WTC11 (cell line): ENCODE measurements around the gene LAMA2. TPM values are rescaled to one million over a fixed set of nuclear protein-coding genes. Genes with fewer than 3 reads are reported as not detected.

Source experiments
- ATAC-seq: fragments of 200-7000 bp; cut with Tn5 transposase; 2 replicates; pipeline ENCODE4 v1.10.0; 2021; ENCODE audit warnings: mild to moderate bottlenecking, moderate library complexity
- CTCF ChIA-PET: fragments of 300-600 bp; sonication (Branson Sonifier 250); formaldehyde crosslinking; loops from one replicate; lab custom pipeline; 2021; ENCODE audit warnings: antibody characterized with exemption; lab: Charles Lee
- POLR2A ChIA-PET: fragments of 350-600 bp; sonication (Branson Sonifier 250); formaldehyde crosslinking; loops from one replicate; lab custom pipeline; 2021; ENCODE audit warnings: antibody characterized with exemption; lab: Charles Lee
- DNase-seq: peaks from one replicate; pipeline ENCODE4 v3.0.0; 2021; ENCODE audit warnings: low spot score
- H3K27ac Mint-ChIP-seq: 2 replicates; pipeline ENCODE4 v1.8.0; 2021; ENCODE audit warnings: mixed read lengths
- H3K27me3 Mint-ChIP-seq: 2 replicates; pipeline ENCODE4 v1.8.0; 2021; ENCODE audit warnings: low read depth, mild to moderate bottlenecking, moderate library complexity, mixed read lengths
- H3K36me3 Mint-ChIP-seq: 2 replicates; pipeline ENCODE4 v1.8.0; 2021; ENCODE audit warnings: mixed read lengths
- H3K4me1 Mint-ChIP-seq: 2 replicates; pipeline ENCODE4 v1.8.0; 2022; ENCODE audit warnings: mixed read lengths
- H3K4me3 Mint-ChIP-seq: 2 replicates; pipeline ENCODE4 v1.8.0; 2021; ENCODE audit warnings: mild to moderate bottlenecking, moderate library complexity, mixed read lengths
- H3K9me3 Mint-ChIP-seq: 2 replicates; pipeline ENCODE4 v1.8.0; 2021; ENCODE audit warnings: mixed read lengths
- ATF6 ChIP-seq: sonication (generic); formaldehyde crosslinking; IDR thresholded peaks from 2 replicates; pipeline ENCODE4 v1.8.1; 2023; ENCODE audit warnings: mild to moderate bottlenecking, missing genetic modification reagents
- CBFB ChIP-seq: sonication (generic); formaldehyde crosslinking; IDR thresholded peaks from 2 replicates; pipeline ENCODE4 v1.8.1; 2022; ENCODE audit warnings: mild to moderate bottlenecking, low read depth, missing genetic modification reagents
- EMX1 ChIP-seq: fragments of 250-450 bp; sonication (Bioruptor Pico); IDR thresholded peaks from 2 replicates; pipeline ENCODE4 v1.8.0; 2021; ENCODE audit warnings: mild to moderate bottlenecking
- ETV6 ChIP-seq: sonication (generic); formaldehyde crosslinking; IDR thresholded peaks from 2 replicates; pipeline ENCODE4 v1.8.1; 2022; ENCODE audit warnings: mild to moderate bottlenecking, missing genetic modification reagents
- FOXJ3 ChIP-seq: sonication (generic); formaldehyde crosslinking; IDR thresholded peaks from 2 replicates; pipeline ENCODE4 v1.9.0; 2021; ENCODE audit warnings: missing genetic modification reagents, mild to moderate bottlenecking, borderline replicate concordance
- HMGA2 ChIP-seq: fragments of 250-450 bp; sonication (Bioruptor Pico); IDR thresholded peaks from 2 replicates; pipeline ENCODE4 v1.4.0; 2021; ENCODE audit warnings: mild to moderate bottlenecking, moderate library complexity
- HMGXB4 ChIP-seq: sonication (generic); formaldehyde crosslinking; IDR thresholded peaks from 2 replicates; pipeline ENCODE4 v1.8.1; 2023; ENCODE audit warnings: mild to moderate bottlenecking, moderate library complexity, missing genetic modification reagents
- KAT7 ChIP-seq: sonication (generic); formaldehyde crosslinking; IDR thresholded peaks from 2 replicates; pipeline ENCODE4 v1.8.1; 2023; ENCODE audit warnings: missing genetic modification reagents, mild to moderate bottlenecking, borderline replicate concordance
- MLX ChIP-seq: sonication (generic); formaldehyde crosslinking; IDR thresholded peaks from 2 replicates; pipeline ENCODE4 v1.8.1; 2023; ENCODE audit warnings: mild to moderate bottlenecking, missing genetic modification reagents, moderate library complexity
- NFE2L1 ChIP-seq: sonication (generic); formaldehyde crosslinking; IDR thresholded peaks from 2 replicates; pipeline ENCODE4 v1.8.1; 2023; ENCODE audit warnings: missing genetic modification reagents
- NR1H2 ChIP-seq: sonication (generic); formaldehyde crosslinking; IDR thresholded peaks from 2 replicates; pipeline ENCODE4 v1.9.0; 2021; ENCODE audit warnings: mild to moderate bottlenecking, moderate library complexity, missing genetic modification reagents
- NR3C1 ChIP-seq: sonication (generic); formaldehyde crosslinking; conservative IDR thresholded peaks from 2 replicates; pipeline ENCODE4 v1.8.1; 2023; ENCODE audit warnings: low read depth, mild to moderate bottlenecking, missing genetic modification reagents
- PRRX2 ChIP-seq: fragments of 250-450 bp; sonication (Bioruptor Pico); IDR thresholded peaks from 2 replicates; pipeline ENCODE4 v1.8.0; 2021; ENCODE audit warnings: mild to moderate bottlenecking
- RORB ChIP-seq: fragments of 250-450 bp; sonication (Bioruptor Pico); IDR thresholded peaks from 2 replicates; pipeline ENCODE4 v1.9.0; 2021; ENCODE audit warnings: mild to moderate bottlenecking
- TCF7 ChIP-seq: sonication (generic); formaldehyde crosslinking; IDR thresholded peaks from 2 replicates; pipeline ENCODE4 v1.8.0; 2022; ENCODE audit warnings: mild to moderate bottlenecking, low read depth, missing genetic modification reagents, moderate library complexity
- TEAD4 ChIP-seq: sonication (generic); formaldehyde crosslinking; IDR thresholded peaks from 2 replicates; pipeline ENCODE4 v1.8.0; 2022; ENCODE audit warnings: mild to moderate bottlenecking, missing genetic modification reagents
- ZBTB43 ChIP-seq: sonication (generic); formaldehyde crosslinking; IDR thresholded peaks from 2 replicates; pipeline ENCODE4 v1.8.1; 2023; ENCODE audit warnings: mild to moderate bottlenecking, missing genetic modification reagents
- ZNF121 ChIP-seq: sonication (generic); formaldehyde crosslinking; IDR thresholded peaks from 2 replicates; pipeline ENCODE4 v1.8.0; 2023; ENCODE audit warnings: missing genetic modification reagents
- ZNF281 ChIP-seq: sonication (generic); formaldehyde crosslinking; IDR thresholded peaks from 2 replicates; pipeline ENCODE4 v1.8.0; 2023; ENCODE audit warnings: mild to moderate bottlenecking, missing genetic modification reagents
- ZNF416 ChIP-seq: fragments of 250-450 bp; sonication (Bioruptor Pico); IDR thresholded peaks from 2 replicates; pipeline ENCODE4 v1.9.0; 2021; ENCODE audit warnings: mild to moderate bottlenecking, inconsistent platforms
- ZNF425 ChIP-seq: fragments of 250-450 bp; sonication (Bioruptor Pico); conservative IDR thresholded peaks from 2 replicates; pipeline ENCODE4 v1.9.0; 2021; ENCODE audit warnings: mild to moderate bottlenecking
- ZNF532 ChIP-seq: fragments of 250-450 bp; sonication (Bioruptor Pico); IDR thresholded peaks from 2 replicates; pipeline ENCODE4 v1.9.0; 2021; ENCODE audit warnings: mild to moderate bottlenecking, borderline replicate concordance
- total RNA-seq: library from RNA; stranded (reverse); gene quantifications from 3 replicates; pipeline ENCODE4 v1.2.3, GENCODE V29; 2021

Gene LAMA2
- total RNA-seq, 1 experiment from 2014 or later: 6.6 TPM

GRCh38 chr6:129111346-129111745 lies 228.4 kb downstream of the LAMA2 start:
- Mint-ChIP-seq H3K4me1 (peaks cover 14% of the 10 kb centered on the region), H3K4me3 (no peak overlapping the region), H3K36me3 (no peaks in the 10 kb centered on the region), H3K27ac (no peak overlapping the region), H3K9me3 (no peaks in the 10 kb centered on the region), H3K27me3 (no peaks in the 10 kb centered on the region)
- no peak for TF ChIP-seq RORB (CRISPR knock-in tag)
- no peak for TF ChIP-seq KAT7
- no peak for TF ChIP-seq ZNF416 (CRISPR knock-in tag)
- no peak for TF ChIP-seq ETV6 (CRISPR knock-in tag)
- ATAC-seq (no peak), DNase-seq (no peak)
- ChIA-PET CTCF (no interaction called here), POLR2A (no interaction called here)

GRCh38 chr6:129111853-129112252 lies 228.9 kb downstream of the LAMA2 start:
- no peak for ATAC-seq
- Mint-ChIP-seq H3K4me3 (no peak overlapping the region), H3K4me1 (peaks cover 12% of the 10 kb centered on the region), H3K9me3 (no peaks in the 10 kb centered on the region), H3K27ac (no peak overlapping the region), H3K27me3 (no peaks in the 10 kb centered on the region), H3K36me3 (no peaks in the 10 kb centered on the region)
- ChIA-PET CTCF (no interaction called here), POLR2A (no interaction called here)
- DNase-seq: no peak
- TF ChIP-seq PRRX2 (CRISPR knock-in tag): no peak
- no peak for TF ChIP-seq CBFB (CRISPR knock-in tag)
- no peak for TF ChIP-seq NR1H2 (CRISPR knock-in tag)
- TF ChIP-seq FOXJ3: no peak
- no peak for TF ChIP-seq ZBTB43 (CRISPR knock-in tag)
- no peak for TF ChIP-seq ZNF281 (CRISPR knock-in tag)
- TF ChIP-seq HMGA2: no peak
- TF ChIP-seq EMX1 (CRISPR knock-in tag): no peak
- no peak for TF ChIP-seq NFE2L1 (CRISPR knock-in tag)
- TF ChIP-seq ATF6 (CRISPR knock-in tag): no peak
- TF ChIP-seq NR3C1: no peak
- TF ChIP-seq RORB (CRISPR knock-in tag): no peak
- TF ChIP-seq HMGXB4: no peak
- TF ChIP-seq ZNF532: no peak
- no peak for TF ChIP-seq MLX (CRISPR knock-in tag)
- no peak for TF ChIP-seq TEAD4 (CRISPR knock-in tag)
- TF ChIP-seq ZNF121 (CRISPR knock-in tag): no peak
- TF ChIP-seq ZNF425 (CRISPR knock-in tag): no peak
- TF ChIP-seq TCF7 (CRISPR knock-in tag): no peak
